ENCODE results near the gene TTC21A.

TTC21A gene

GRCh38 chr3:39142067-39142466, 34.6 kb downstream of the TTC21A start:
- Histone ChIP-seq H2AFZ (ENCODE audit: low read depth, low read length) (no peak overlapping the region), H4K20me1 (ENCODE audit: insufficient read depth, low read length) (no peaks in the 10 kb centered on the region), H3K4me3 (ENCODE audit: low read depth in 1 of 2, low read length in 2 of 2) (no peak overlapping the region), H3K27ac (ENCODE audit: low read length) (no peak overlapping the region), H3K4me2 (ENCODE audit: insufficient read depth, low read length) (no peak overlapping the region), H3K4me1 (ENCODE audit: insufficient read depth, low read length) (peaks cover 12% of the 10 kb centered on the region), H3K9ac (ENCODE audit: low read depth, low read length) (no peak overlapping the region), H3K27me3 (ENCODE audit: insufficient read depth, low read length, poor library complexity) (no peaks in the 10 kb centered on the region), H3K9me3 (ENCODE audit: insufficient read depth, low read length, severe bottlenecking) (no peaks in the 10 kb centered on the region), H3K36me3 (ENCODE audit: insufficient read depth, low read length) (peaks cover 18% of the 10 kb centered on the region; the same call in 1 of the 2 replicates), H3K79me2 (ENCODE audit: insufficient read depth, low read length) (no peaks in the 10 kb centered on the region)
- ATAC-seq (ENCODE audit: insufficient read depth, low read depth) (no peak), DNase-seq (no peak)
- TF ChIP-seq CTCF (IDR thresholded peaks at IDR 0.05; ENCODE audit: borderline replicate concordance, extremely low read depth, low read length, poor library complexity, severe bottlenecking) (no peak), EZH2 (IDR thresholded peaks at IDR 0.05; ENCODE audit: borderline replicate concordance, low read depth, low read length, severe bottlenecking) (no peak)

- DNase-seq (no peak), ATAC-seq (ENCODE audit: insufficient read depth, low read depth) (no peak)
- H3K79me2 ChIP-seq (ENCODE audit: insufficient read depth, low read length), result no peaks in the 10 kb centered on the region
- no peak overlapping the region for H2AFZ ChIP-seq (ENCODE audit: low read depth, low read length)
- H3K4me1 ChIP-seq (ENCODE audit: insufficient read depth, low read length), result peaks cover 24% of the 10 kb centered on the region
- no peak for TF ChIP-seq CTCF (IDR thresholded peaks at IDR 0.05; ENCODE audit: borderline replicate concordance, extremely low read depth, low read length, poor library complexity, severe bottlenecking)
- no peak for TF ChIP-seq EZH2 (IDR thresholded peaks at IDR 0.05; ENCODE audit: borderline replicate concordance, low read depth, low read length, severe bottlenecking)
- no peaks in the 10 kb centered on the region for H3K9me3 ChIP-seq (ENCODE audit: insufficient read depth, low read length, severe bottlenecking)
- no peak overlapping the region for H3K4me3 ChIP-seq (ENCODE audit: low read depth in 1 of 2, low read length in 2 of 2)
- H3K36me3 ChIP-seq (ENCODE audit: insufficient read depth, low read length), result peaks cover 18% of the 10 kb centered on the region; the same call in 1 of the 2 replicates
- H3K4me2 ChIP-seq (ENCODE audit: insufficient read depth, low read length), result no peak overlapping the region
- no peak overlapping the region for H3K9ac ChIP-seq (ENCODE audit: low read depth, low read length)
- H3K27ac ChIP-seq (ENCODE audit: low read length), result no peak overlapping the region
- H3K27me3 ChIP-seq (ENCODE audit: insufficient read depth, low read length, poor library complexity), result no peaks in the 10 kb centered on the region
- H4K20me1 ChIP-seq (ENCODE audit: insufficient read depth, low read length), result no peaks in the 10 kb centered on the region
Measured at GRCh38 chr3:39143051-39143885, 35.8 kb downstream of the TTC21A start.

GRCh38 chr3:39144095-39144747, 36.7 kb downstream of the TTC21A start:
- Histone ChIP-seq H3K4me2 (ENCODE audit: insufficient read depth, low read length) (no peak overlapping the region), H2AFZ (ENCODE audit: low read depth, low read length) (no peak overlapping the region), H3K27me3 (ENCODE audit: insufficient read depth, low read length, poor library complexity) (no peaks in the 10 kb centered on the region), H3K27ac (ENCODE audit: low read length) (no peak overlapping the region; the same call in 1 of the 2 replicates), H4K20me1 (ENCODE audit: insufficient read depth, low read length) (no peaks in the 10 kb centered on the region), H3K4me1 (ENCODE audit: insufficient read depth, low read length) (peaks cover 34% of the 10 kb centered on the region), H3K9ac (ENCODE audit: low read depth, low read length) (no peak overlapping the region), H3K4me3 (ENCODE audit: low read depth in 1 of 2, low read length in 2 of 2) (no peak overlapping the region), H3K79me2 (ENCODE audit: insufficient read depth, low read length) (no peaks in the 10 kb centered on the region), H3K9me3 (ENCODE audit: insufficient read depth, low read length, severe bottlenecking) (no peaks in the 10 kb centered on the region), H3K36me3 (ENCODE audit: insufficient read depth, low read length) (peaks cover 18% of the 10 kb centered on the region; the same call in 1 of the 2 replicates)
- no peak for DNase-seq
- ATAC-seq (ENCODE audit: insufficient read depth, low read depth), result no peak
- TF ChIP-seq CTCF (IDR thresholded peaks at IDR 0.05; ENCODE audit: borderline replicate concordance, extremely low read depth, low read length, poor library complexity, severe bottlenecking), result no peak
- no peak for TF ChIP-seq EZH2 (IDR thresholded peaks at IDR 0.05; ENCODE audit: borderline replicate concordance, low read depth, low read length, severe bottlenecking)
